Ovary (tissue), 9 donors: ENCODE measurements around the gene PLSCR3. TPM values are rescaled to one million over a fixed set of nuclear protein-coding genes. Genes with fewer than 3 reads are reported as not detected.
A peak's percentile ranks its signal among the peaks of the same experiment; 100 is the strongest.

ENCODE experiments used
- DNase-seq, 5 donors: peaks; one replicate each; pipeline ENCODE4 v3.0.0-alpha.2; 2019 to 2020
- H3K27ac ChIP-seq, 2 donors: fragments of 200-600 bp; one replicate each; pipeline versions ENCODE4 v1.5.1 to v1.8.0; 2019 to 2022
- H3K27me3 ChIP-seq: fragments of 200-600 bp; one replicate; pipeline ENCODE4 v1.8.0; 2022
- H3K36me3 ChIP-seq: fragments of 200-600 bp; sonication (generic); one replicate; pipeline ENCODE4 v1.5.1; 2019
- H3K4me1 ChIP-seq: one replicate; pipeline ENCODE4 v1.8.1; 2013; ENCODE audit warnings: mild to moderate bottlenecking, moderate library complexity; ENCODE audit not compliant: insufficient read depth
- H3K4me3 ChIP-seq: fragments of 200-600 bp; sonication (generic); one replicate; pipeline ENCODE4 v1.5.1; 2017
- H3K9me3 ChIP-seq, 2 donors: fragments of 200-600 bp in 1 of 2; sonication (generic) in 1 of 2; one replicate each; pipeline versions ENCODE4 v1.5.1 to v1.8.1; 2013 to 2019; ENCODE audit warnings: mild to moderate bottlenecking in 1 of 2, moderate library complexity in 1 of 2
- CTCF ChIP-seq, 3 donors: fragments of 450-650 bp in 2 of 3; fragments of 200-600 bp in 1 of 3; IDR thresholded peaks; one replicate each; pipeline versions ENCODE4 v1.5.1 to v1.8.0; 2016 to 2022; ENCODE audit warnings: antibody characterized with exemption in 3 of 3, mild to moderate bottlenecking in 1 of 3
- EP300 ChIP-seq: sonication (generic); formaldehyde crosslinking; IDR thresholded peaks from one replicate; pipeline ENCODE4 v1.6.1; 2017; ENCODE audit warnings: antibody characterized with exemption
- POLR2A ChIP-seq: fragments of 450-650 bp; IDR thresholded peaks from one replicate; pipeline ENCODE4 v1.6.1; 2017; ENCODE audit warnings: antibody characterized with exemption, mild to moderate bottlenecking, moderate library complexity
- WGBS, 3 donors: extraction: QIAGEN DNeasy Blood & Tissue Kit in 1 of 3; methylation state at CpG; one replicate each; pipeline versions ENCODE4 v1.1.5 to v1.1.7; 2013 to 2017; 5-methylcytosine and 5-hydroxymethylcytosine counted together
- intact Hi-C, 4 donors: fragments of 100-400 bp; cut with DNase I; formaldehyde crosslinking; loops; one replicate each; pipeline versions ENCODE4 v1.11.0 to v1.15.1; 2022 to 2023
- polyA plus RNA-seq, 2 donors: library from polyadenylated mRNA; stranded (reverse); fragments of 200-250 nt in 1 of 2; fragments of 350-450 nt in 1 of 2; fragmentation: Illumina TruSeq in 1 of 2; extraction: RNeasy Lipid Tissue Mini Kit (QIAGEN cat#74804) in 1 of 2; gene quantifications; one replicate each; pipeline ENCODE4 v1.2.3, GENCODE V29; 2013 to 2014
- total RNA-seq, 7 donors: library from RNA; depleted of rRNA in 2 of 7; stranded (reverse); fragments of >200 nt in 2 of 7; fragmentation: NEBNext Ultra II Directional in 3 of 7; extraction: Animal tissue kit (Norgen Biotek cat#: 25700) in 3 of 7; gene quantifications; one replicate each; pipeline versions ENCODE4 v1.1.0 to v1.2.4, GENCODE V29; 2016 to 2023
- donor health status: DM: no; HTN: no; CAD: no; lungs with moderate emphysema.
- donor health status: DM: no; HTN: no; CAD: no.
- donor health status: Bipolar disorder and iron deficiency.
- donor health status: DM: yes; HTN: yes; CAD: no.
- donor health status: DM: no; HTN: no; CAD: no.
- donor health status: DM: yes; HTN: yes; CAD: no.

The PLSCR3 gene
- total and polyA plus RNA-seq, 9 donors: 7.1 to 52.4 (median 33.8) TPM

GRCh38 chr17:7354262-7354843, 40.0 kb downstream of the PLSCR3 start:
- Histone ChIP-seq H3K4me3 (no peak overlapping the region), H3K27me3 (no peaks in the 10 kb centered on the region), H3K27ac (no peak overlapping the region), H3K36me3 (no peaks in the 10 kb centered on the region), H3K9me3 (no peaks in the 10 kb centered on the region), H3K4me1 (peaks cover 11% of the 10 kb centered on the region)
- WGBS, 3 donors: 60 to 68% (median 64%) methylated on average over 9 of the region's 9 CpGs
- intact Hi-C loops: loop anchor here in 3 of 4 donors (2.0 to 10.0 kb wide), 5 partner anchors 80 to 210 kb away; partner anchors contain the start of genes TMEM102 (in 3 of the 3), FGF11 (in 2 of the 3), SENP3 (in 2 of the 3) and TNFSF13 (in 1 of the 3)
- TF ChIP-seq EP300: no peak
- no peak for TF ChIP-seq CTCF (IDR thresholded peaks at IDR 0.05)
- no peak for TF ChIP-seq POLR2A
- DNase-seq: peak in 2 of 5 donors; percentile 33 to 41

GRCh38 chr17:7352910-7353635, 41.3 kb downstream of the PLSCR3 start:
- WGBS, 3 donors: 83 to 85% (median 85%) methylated on average over 37 of the region's 37 CpGs
- Histone ChIP-seq H3K36me3 (no peaks in the 10 kb centered on the region), H3K27me3 (no peaks in the 10 kb centered on the region), H3K4me3 (peak overlapping the region; percentile 64), H3K27ac (peak overlapping the region in 1 of 2 donors; percentile 19), H3K9me3 (no peaks in the 10 kb centered on the region), H3K4me1 (peaks cover 18% of the 10 kb centered on the region)
- TF ChIP-seq EP300 (no peak), CTCF (IDR thresholded peaks at IDR 0.05) (no peak), POLR2A (no peak)
- intact Hi-C loops: loop anchor here in 3 of 4 donors (2.0 to 10.0 kb wide), 5 partner anchors 82 to 212 kb away; partner anchors contain the start of genes FGF11 (in 2 of the 3), SENP3 (in 2 of the 3), TMEM102 (in 2 of the 3) and POLR2A (in 1 of the 3)
- DNase-seq: peak in 4 of 5 donors; percentile 35 to 57 (median 55)

- Histone ChIP-seq H3K36me3 (no peaks in the 10 kb centered on the region), H3K27ac (peak overlapping the region; percentile 89 to 96), H3K4me3 (peak overlapping the region; percentile 64), H3K4me1 (peaks cover 20% of the 10 kb centered on the region), H3K27me3 (no peaks in the 10 kb centered on the region), H3K9me3 (no peaks in the 10 kb centered on the region)
- no peak for TF ChIP-seq EP300
- TF ChIP-seq CTCF (IDR thresholded peaks at IDR 0.05): peak in 2 of 3 donors; percentile 39 to 67
- WGBS, 3 donors: 21 to 28% (median 21%) methylated on average over 10 of the region's 10 CpGs
- intact Hi-C loops: loop anchor here in 3 of 4 donors (2.0 to 10.0 kb wide), 5 partner anchors 82 to 212 kb away; partner anchors contain the start of genes FGF11 (in 2 of the 3), SENP3 (in 2 of the 3), TMEM102 (in 2 of the 3) and POLR2A (in 1 of the 3)
- no peak for DNase-seq
These were observed 41.8 kb downstream of the PLSCR3 start for GRCh38 chr17:7352503-7352889.

- H3K9me3 ChIP-seq: no peaks in the 10 kb centered on the region
- TF ChIP-seq EP300: no peak
- TF ChIP-seq POLR2A: peak; percentile 4
- peak in 1 of 3 donors; percentile 71 for TF ChIP-seq CTCF (IDR thresholded peaks at IDR 0.05)
- H3K27me3 ChIP-seq: no peaks in the 10 kb centered on the region
- peak; percentile 89 to 94 (median 90) for DNase-seq
- H3K4me3 ChIP-seq: peak within 1 kb of the TSS; percentile 64
- intact Hi-C loops: loop anchor here in 3 of 4 donors (2.0 to 10.0 kb wide), 5 partner anchors 83 to 213 kb away; partner anchors contain the start of genes FGF11 (in 2 of the 3), SENP3 (in 2 of the 3), TMEM102 (in 2 of the 3) and POLR2A (in 1 of the 3)
- peaks cover 23% of the 10 kb centered on the region for H3K4me1 ChIP-seq
- no peaks in the 10 kb centered on the region for H3K36me3 ChIP-seq
- WGBS, 3 donors: 0 to 1% (median 1%) methylated on average over 55 to 91 of the region's 91 CpGs
- peak within 1 kb of the TSS; percentile 89 to 96 for H3K27ac ChIP-seq
These were observed 42.4 kb downstream of the PLSCR3 start, which contains the start of gene KCTD11 for GRCh38 chr17:7351665-7352502. Gene KCTD11 (plus strand): TSS chr17:7352162.
